ENCODE data around the gene BCAS3.
"Not testable (repeated sequence)": the region's sequence is repeated elsewhere in the genome, so short reads cannot be mapped to it uniquely, and the experiment has no call there.

BCAS3 gene

DNA sequence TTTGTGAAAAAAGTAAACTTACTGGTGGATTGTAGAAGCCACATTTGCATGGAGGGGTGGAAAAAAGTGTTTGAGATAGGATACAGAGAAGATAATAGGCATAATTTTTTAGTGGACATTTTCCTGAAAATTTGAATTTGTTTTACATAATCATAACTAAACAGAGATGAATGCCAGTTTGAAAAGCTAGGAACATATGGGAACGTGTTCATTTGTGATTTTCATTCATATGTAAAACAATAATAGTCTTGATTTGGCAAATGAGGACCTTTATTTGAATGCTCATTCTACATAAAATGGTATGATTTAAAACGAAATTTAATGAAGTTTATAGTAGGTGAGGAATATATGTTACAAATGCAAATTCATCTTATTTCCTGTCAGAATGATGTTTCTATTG, 263.9 kb downstream of the BCAS3 start:
- no peak for DNase-seq

GRCh38 chr17:60944751-60945150, 267.1 kb downstream of the BCAS3 start:
- no peak for DNase-seq

GRCh38 chr17:60947100-60947499, 269.4 kb downstream of the BCAS3 start:
- no peak for DNase-seq

- DNase-seq = no peak
Observed at GRCh38 chr17:60947543-60947942, 269.9 kb downstream of the BCAS3 start.

DNA sequence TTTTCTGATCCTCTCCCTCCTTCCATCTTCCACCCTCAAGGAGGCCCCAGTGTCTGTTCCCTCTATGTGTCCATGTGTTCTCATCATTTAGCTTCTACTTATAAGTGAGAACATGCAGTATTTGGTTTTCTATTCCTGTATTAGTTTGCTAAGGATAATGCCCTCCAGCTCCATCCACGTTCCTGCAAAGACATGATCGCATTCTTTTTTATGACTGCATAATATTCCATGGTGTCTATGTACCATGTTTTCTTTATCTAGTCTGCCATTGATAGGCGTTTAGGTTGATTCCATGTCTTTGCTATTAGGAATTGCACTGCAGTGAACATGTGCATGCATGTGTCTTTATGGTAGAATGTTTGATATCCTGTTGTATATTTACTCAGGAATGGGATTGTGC, 275.1 kb downstream of the BCAS3 start:
- no peak for DNase-seq

DNA sequence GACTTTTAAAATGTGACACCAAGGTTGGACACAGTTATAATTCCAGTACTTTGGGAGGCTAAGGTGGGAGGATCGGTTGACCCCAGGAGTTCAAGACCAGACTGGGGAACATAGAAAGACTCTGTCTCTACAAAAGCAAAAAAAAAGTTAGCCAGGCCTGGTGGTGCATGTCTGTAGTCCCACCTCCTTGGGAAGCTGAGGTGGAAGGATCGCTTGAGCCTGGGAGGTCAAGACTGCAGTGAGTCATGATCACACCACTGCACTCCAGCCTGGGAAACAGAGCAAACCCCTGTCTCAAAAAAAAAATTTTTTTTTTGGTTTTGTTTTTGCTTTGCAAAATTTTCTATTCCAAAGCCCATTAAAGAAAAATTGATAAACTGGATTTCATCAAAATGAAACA, 281.4 kb downstream of the BCAS3 start:
- DNase-seq = no peak

- DNase-seq = no peak
Observed at GRCh38 chr17:60959696-60960095, 282.0 kb downstream of the BCAS3 start.

GRCh38 chr17:60960398-60961065, 282.9 kb downstream of the BCAS3 start:
- no peak for DNase-seq

DNA sequence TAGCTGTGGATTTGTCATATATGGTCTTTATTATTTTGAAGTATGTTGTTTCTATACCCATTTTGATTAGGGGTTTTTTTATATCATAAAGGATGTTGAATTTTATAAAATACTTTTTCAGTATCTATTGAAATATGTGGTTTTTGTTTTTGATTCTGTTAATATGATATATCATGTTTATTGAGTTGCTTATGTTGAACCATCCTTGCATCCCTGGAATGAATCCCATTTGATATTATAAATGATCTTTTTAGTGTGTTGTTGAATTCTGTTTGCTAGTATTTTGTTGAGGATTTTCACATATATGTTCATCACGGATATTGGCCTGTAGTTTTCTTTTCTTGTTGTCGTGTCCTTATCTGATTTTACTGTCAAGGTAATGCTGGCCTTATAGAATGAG, 286.5 kb downstream of the BCAS3 start:
- no peak for DNase-seq

DNA sequence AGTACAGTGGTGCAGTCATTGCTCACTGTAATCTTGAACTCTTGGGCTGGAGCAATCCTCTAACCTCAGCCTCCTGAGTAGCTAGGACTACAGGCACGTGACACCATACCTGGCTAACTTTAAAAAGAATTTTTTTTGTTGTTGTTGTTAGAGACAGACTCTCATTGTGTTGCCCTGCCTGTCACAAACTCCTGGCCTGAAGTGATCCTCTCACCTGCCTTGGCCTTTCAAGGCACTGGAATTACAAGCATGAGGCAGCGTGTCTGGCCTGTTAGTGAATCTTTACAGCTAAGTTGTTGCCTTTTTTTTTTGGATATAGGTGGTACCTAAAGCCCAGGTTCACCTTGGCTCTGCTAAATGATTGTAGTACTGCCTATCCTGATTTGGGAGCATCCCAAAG, 290.6 kb downstream of the BCAS3 start:
- no peak for DNase-seq

GRCh38 chr17:60969500-60970037, 291.9 kb downstream of the BCAS3 start:
- no peak for DNase-seq

DNA sequence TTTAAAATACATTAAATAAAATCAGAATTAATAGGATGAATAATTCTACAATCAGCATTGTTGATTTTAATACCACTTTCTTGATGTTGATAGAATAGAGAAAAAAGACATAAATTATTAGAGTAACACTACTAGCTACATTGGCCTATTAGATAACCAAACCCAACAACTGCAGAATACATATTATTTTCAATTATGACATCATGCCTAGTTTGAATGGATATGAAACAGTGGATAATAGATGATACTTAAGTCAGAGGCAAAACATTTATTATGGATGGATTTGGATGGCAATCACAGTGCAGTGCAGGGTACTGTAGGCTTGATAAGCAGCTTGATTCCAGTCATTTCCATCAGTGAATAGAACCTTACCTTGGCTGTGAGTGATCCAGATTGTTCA, 293.1 kb downstream of the BCAS3 start:
- no peak for DNase-seq

GRCh38 chr17:60971515-60972369, 294.1 kb downstream of the BCAS3 start:
- DNase-seq = peak; percentile 79

DNA sequence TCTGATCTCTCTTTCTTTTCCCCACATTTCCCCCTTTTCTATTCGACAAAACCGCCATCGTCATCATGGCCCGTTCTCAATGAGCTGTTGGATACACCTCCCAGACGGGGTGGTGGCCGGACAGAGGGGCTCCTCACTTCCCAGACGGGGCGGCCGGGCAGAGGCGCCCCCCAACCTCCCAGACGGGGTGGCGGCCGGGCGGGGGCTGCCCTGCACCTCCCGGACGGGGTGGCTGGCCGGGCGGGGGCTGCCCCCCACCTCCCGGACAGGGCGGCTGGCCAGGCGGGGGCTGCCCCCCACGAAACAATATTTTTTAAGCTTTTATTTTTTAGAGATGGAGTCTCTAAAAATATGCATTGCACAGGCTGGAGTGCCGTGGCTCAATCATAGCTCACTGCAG, 299.2 kb downstream of the BCAS3 start:
- not testable (repeated sequence) for DNase-seq

DNA sequence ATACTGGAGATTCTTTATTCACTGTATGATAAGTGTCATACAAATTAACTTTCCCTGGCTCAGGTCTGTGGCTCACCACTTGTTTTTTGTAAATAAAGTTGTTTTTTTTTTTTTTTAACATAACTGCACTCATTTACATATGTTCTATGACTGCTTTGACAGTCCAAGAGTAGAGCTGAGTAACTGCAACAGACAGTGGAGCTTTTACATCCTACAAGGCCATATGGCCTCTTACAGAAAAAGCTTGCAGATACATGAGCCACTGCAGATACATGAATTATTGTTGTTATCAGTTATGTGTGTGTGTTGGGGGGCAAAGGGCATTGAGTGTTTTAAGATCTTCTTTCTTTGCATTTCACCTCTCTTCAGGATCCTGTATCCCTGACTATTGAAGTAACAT, 311.7 kb downstream of the BCAS3 start:
- DNase-seq = no peak

- DNase-seq = peak; percentile 48
Observed at GRCh38 chr17:60989846-60990245, 312.2 kb downstream of the BCAS3 start.

DNA sequence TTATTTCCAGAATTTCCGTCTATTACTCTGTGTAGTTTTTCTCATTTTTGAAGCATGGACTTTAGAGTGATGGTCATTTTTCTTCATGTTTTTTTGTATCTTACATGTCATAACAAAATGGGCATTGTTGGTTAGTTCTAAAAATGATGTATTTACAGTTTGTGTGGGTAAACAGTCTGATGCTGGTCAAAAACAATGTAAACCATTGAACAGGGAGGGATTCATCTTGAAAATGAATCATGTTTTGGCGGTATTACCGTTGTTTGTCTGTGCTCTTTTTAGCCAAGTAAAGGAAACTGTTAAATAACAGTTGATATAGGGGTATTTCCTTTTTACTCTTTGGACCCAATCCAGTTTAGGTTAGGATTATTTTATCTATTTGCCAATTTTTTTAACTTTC, 315.8 kb downstream of the BCAS3 start:
- DNase-seq = no peak

DNA sequence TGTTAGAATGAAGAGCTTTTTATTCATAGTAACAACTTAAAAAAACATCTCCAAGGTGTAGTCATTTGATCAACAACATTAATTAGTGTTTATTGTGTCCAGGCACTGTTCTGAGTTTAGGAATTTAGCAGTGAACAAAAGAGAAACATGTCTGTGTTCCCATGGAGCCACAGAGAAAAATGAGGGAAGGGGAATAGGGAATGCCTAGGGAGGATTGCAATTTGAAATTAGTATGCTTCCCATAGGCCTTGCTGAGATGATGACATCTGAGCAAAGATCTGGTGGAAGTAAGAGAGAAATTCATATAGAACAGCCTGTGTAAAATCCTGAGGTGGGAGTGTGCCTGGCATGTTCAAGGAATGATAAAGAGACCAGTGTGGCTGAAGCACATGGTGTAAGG, 318.0 kb downstream of the BCAS3 start:
- no peak for DNase-seq

DNA sequence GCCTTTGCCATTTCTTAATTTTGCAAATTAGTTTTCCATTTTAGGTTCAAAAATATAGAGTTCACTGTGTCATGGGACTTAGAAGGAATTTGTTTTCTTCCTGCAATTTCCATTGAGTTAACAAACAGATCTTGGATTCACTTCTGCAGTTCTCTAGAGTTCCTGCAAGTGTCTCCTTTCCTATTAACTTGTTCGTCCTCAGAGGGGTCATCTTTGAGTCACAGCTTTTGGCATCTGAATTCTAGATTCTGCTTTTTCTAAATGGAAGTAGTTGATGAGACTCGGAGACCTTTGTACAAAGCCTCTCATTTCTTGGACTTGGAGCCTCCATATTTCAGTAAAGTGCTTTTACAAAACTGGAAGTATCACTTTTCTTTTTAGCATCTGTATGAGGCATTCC, 323.3 kb downstream of the BCAS3 start:
- DNase-seq = peak; percentile 17

DNA sequence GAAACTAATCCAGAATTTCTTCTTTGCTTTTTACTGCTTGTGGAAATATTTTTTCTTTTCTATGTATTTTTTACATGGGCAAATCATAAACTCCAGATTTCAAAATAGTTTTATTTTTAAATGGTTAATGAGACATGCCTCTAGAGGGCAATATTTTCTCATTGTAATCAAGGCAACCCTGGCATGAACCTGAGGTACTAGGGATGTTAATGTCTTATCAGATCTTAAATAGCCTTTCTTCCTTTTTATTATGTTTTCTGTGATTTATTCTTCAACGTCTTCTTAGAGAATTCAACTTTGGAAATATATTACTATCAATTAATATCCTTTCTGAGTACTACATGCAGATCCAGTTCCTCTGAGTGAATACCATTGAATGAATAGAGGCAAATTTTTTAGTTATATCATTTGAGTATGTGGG, 324.7 kb downstream of the BCAS3 start:
- DNase-seq = peak; percentile 82

GRCh38 chr17:61005358-61005757, 327.7 kb downstream of the BCAS3 start:
- DNase-seq = no peak

- not testable (repeated sequence) for DNase-seq
Observed at GRCh38 chr17:61005958-61006357, 328.3 kb downstream of the BCAS3 start.

DNA sequence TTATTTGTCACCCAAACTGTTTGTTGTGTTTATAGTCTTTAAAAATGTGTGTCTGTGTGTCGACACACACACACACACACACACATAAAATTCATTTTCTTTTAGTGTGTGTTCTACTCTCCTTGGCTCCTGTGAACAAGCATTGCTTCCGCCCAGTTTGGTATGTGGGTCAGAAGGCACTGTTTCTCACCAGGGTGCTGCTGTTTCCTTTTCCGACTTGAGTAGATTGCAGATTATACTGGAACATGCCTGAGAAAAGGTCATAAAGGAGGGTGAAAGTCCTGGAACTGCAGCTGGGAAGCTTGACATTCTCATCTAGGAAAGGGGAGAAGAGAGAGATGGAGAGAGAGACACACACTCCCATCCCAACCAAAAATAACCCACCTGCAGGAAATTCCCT, 330.3 kb downstream of the BCAS3 start:
- DNase-seq = no peak

DNA sequence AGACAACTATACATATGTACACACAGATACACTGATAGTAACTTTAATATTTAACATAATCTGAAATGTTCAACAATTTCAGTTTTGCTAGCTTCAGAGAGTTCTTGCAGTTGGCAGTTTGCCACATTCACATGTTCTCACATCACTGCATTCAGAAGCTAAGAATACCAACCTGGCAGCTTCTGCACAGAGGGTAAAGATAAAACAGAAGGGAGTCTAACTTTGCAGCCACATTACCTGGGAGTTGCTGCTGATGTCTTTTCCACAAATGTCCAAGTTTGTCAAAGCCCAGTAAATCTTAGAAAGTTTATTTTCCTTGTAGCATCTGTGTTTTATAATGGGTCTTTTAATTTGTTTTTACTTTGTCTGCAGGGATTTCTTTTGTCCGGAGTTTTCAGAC, 332.0 kb downstream of the BCAS3 start:
- peak; percentile 7 for DNase-seq

All from hematopoietic multipotent progenitor cell treated with erythropoietin and hydrocortisone succinate and interleukin-3 and kit ligand, for 4 days (in vitro differentiated cells).